CD8-positive, alpha-beta memory T cell (primary cell): ENCODE measurements around the gene THSD7A. TPM values are rescaled to one million over a fixed set of nuclear protein-coding genes. Genes with fewer than 3 reads are reported as not detected.
A peak's percentile ranks its signal among the peaks of the same experiment; 100 is the strongest.

Experiments
- CTCF ChIA-PET: fragments of 350-600 bp; sonication (Branson Sonifier 250); formaldehyde crosslinking; loops from one replicate; lab custom pipeline; 2021; ENCODE audit warnings: antibody characterized with exemption; lab: Charles Lee
- POLR2A ChIA-PET: fragments of 350-600 bp; sonication (Branson Sonifier 250); formaldehyde crosslinking; loops from one replicate; lab custom pipeline; 2021; ENCODE audit warnings: antibody characterized with exemption; lab: Charles Lee
- DNase-seq, 5 donors: peaks; one replicate each; pipeline versions ENCODE4 v3.0.0 to v3.0.0-alpha.2; 2020 to 2022; ENCODE audit warnings: mixed read lengths in 1 of 5
- H3K27ac ChIP-seq: one replicate; pipeline ENCODE4 v1.7.0; 2013; ENCODE audit warnings: low read depth, mild to moderate bottlenecking, low read length, moderate library complexity
- H3K27me3 ChIP-seq: 2 replicates; pipeline ENCODE4 v1.7.0; 2013; ENCODE audit warnings: low read length, mild to moderate bottlenecking; ENCODE audit not compliant: insufficient read depth, poor library complexity, severe bottlenecking
- H3K36me3 ChIP-seq: 2 replicates; pipeline ENCODE4 v1.7.0; 2013; ENCODE audit warnings: mild to moderate bottlenecking, low read length, moderate library complexity; ENCODE audit not compliant: insufficient read depth
- H3K4me1 ChIP-seq: 2 replicates; pipeline ENCODE4 v1.7.0; 2013; ENCODE audit warnings: mild to moderate bottlenecking, low read length, moderate library complexity; ENCODE audit not compliant: insufficient read depth
- H3K4me3 ChIP-seq: 2 replicates; pipeline ENCODE4 v1.7.0; 2013; ENCODE audit warnings: mild to moderate bottlenecking, low read length
- H3K9me3 ChIP-seq: 2 replicates; pipeline ENCODE4 v1.7.0; 2013; ENCODE audit warnings: mild to moderate bottlenecking, low read length
- H3K27ac Mint-ChIP-seq, 8 donors: one replicate each; pipeline ENCODE4 v1.8.0; 2020 to 2021; ENCODE audit warnings: mixed read lengths in 8 of 8, mild to moderate bottlenecking in 6 of 8, inconsistent platforms in 3 of 8, moderate library complexity in 3 of 8
- H3K27me3 Mint-ChIP-seq, 2 donors: one replicate each; pipeline ENCODE4 v1.8.0; 2020 to 2021; ENCODE audit warnings: mixed read lengths in 2 of 2, mild to moderate bottlenecking in 1 of 2, moderate library complexity in 1 of 2
- H3K36me3 Mint-ChIP-seq, 3 donors: one replicate each; pipeline ENCODE4 v1.8.0; 2020 to 2021; ENCODE audit warnings: mixed read lengths in 3 of 3, inconsistent platforms in 1 of 3, mild to moderate bottlenecking in 1 of 3
- H3K4me1 Mint-ChIP-seq, 3 donors: one replicate each; pipeline ENCODE4 v1.8.0; 2020 to 2021; ENCODE audit warnings: mixed read lengths in 3 of 3, inconsistent platforms in 1 of 3, mild to moderate bottlenecking in 1 of 3
- H3K4me3 Mint-ChIP-seq, 7 donors: one replicate each; pipeline ENCODE4 v1.8.0; 2020 to 2021; ENCODE audit warnings: mixed read lengths in 7 of 7, mild to moderate bottlenecking in 6 of 7, moderate library complexity in 4 of 7, inconsistent platforms in 2 of 7
- H3K9me3 Mint-ChIP-seq, 5 donors: one replicate each; pipeline ENCODE4 v1.8.0; 2020 to 2022; ENCODE audit warnings: mixed read lengths in 5 of 5, mild to moderate bottlenecking in 3 of 5, moderate library complexity in 2 of 5, inconsistent platforms in 1 of 5
- polyA plus RNA-seq: library from polyadenylated mRNA; unstranded; fragments of 300-500 nt; fragmentation: Illumina TruSeq; gene quantifications from one replicate; pipeline ENCODE4 v1.2.3, GENCODE V29; 2021
- total RNA-seq, 2 experiments: library from RNA; stranded (reverse); gene quantifications; one replicate each; pipeline ENCODE4 v1.2.3, GENCODE V29; 2021

Gene THSD7A
- total and polyA plus RNA-seq, 3 experiments from 2014 or later, result not detected

- peaks cover 0 to 3% (median 0%) of the 10 kb centered on the region in 5 donors for H3K9me3 Mint-ChIP-seq
- no peaks in the 10 kb centered on the region for H3K27me3 Mint-ChIP-seq
- CTCF ChIA-PET, result no interaction called here
- no peaks in the 10 kb centered on the region for H3K27me3 ChIP-seq
- no peaks in the 10 kb centered on the region for H3K4me1 Mint-ChIP-seq
- H3K36me3 ChIP-seq, result no peaks in the 10 kb centered on the region
- POLR2A ChIA-PET, result no interaction called here
- H3K4me3 ChIP-seq, result no peak overlapping the region
- H3K4me1 ChIP-seq, result no peaks in the 10 kb centered on the region
- no peak overlapping the region for H3K27ac Mint-ChIP-seq
- no peaks in the 10 kb centered on the region for H3K36me3 Mint-ChIP-seq
- no peak overlapping the region for H3K4me3 Mint-ChIP-seq
- H3K9me3 ChIP-seq, result no peaks in the 10 kb centered on the region
- H3K27ac ChIP-seq, result no peak overlapping the region
- DNase-seq, result no peak
Measured at GRCh38 chr7:11743548-11743947, 88.5 kb downstream of the THSD7A start.

DNA sequence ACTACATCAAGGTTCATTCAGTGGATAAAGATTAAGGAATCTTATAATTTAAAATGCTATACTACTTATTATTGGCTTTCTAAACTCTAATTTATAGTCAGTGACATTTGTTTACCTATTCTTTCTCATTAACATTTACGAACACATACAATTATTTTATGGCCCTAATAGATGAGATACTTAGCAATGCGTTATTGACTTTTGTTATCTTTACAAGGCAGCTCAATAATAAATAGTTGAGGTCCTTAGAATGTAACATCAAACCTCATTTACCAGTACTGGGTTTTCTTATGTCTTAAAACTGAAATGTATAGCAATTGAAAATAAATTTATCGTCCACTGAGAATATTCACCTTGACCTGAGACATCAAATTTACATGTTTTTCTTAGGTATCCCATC, 89.0 kb downstream of the THSD7A start:
- Mint-ChIP-seq H3K9me3 (peaks cover 0 to 3% (median 0%) of the 10 kb centered on the region in 5 donors), H3K4me3 (no peak overlapping the region), H3K36me3 (no peaks in the 10 kb centered on the region), H3K27me3 (no peaks in the 10 kb centered on the region), H3K4me1 (no peaks in the 10 kb centered on the region), H3K27ac (peak overlapping the region in 1 of 8 donors; percentile 8)
- Histone ChIP-seq H3K36me3 (no peaks in the 10 kb centered on the region), H3K27me3 (no peaks in the 10 kb centered on the region), H3K4me3 (no peak overlapping the region), H3K9me3 (no peaks in the 10 kb centered on the region), H3K27ac (no peak overlapping the region), H3K4me1 (no peaks in the 10 kb centered on the region)
- DNase-seq, result no peak
- ChIA-PET CTCF (no interaction called here), POLR2A (no interaction called here)

- no peak overlapping the region for H3K4me3 Mint-ChIP-seq
- no peak overlapping the region for H3K4me3 ChIP-seq
- no peaks in the 10 kb centered on the region for H3K9me3 ChIP-seq
- no peaks in the 10 kb centered on the region for H3K27me3 ChIP-seq
- no peak for DNase-seq
- peaks cover 0 to 3% (median 0%) of the 10 kb centered on the region in 5 donors for H3K9me3 Mint-ChIP-seq
- no peaks in the 10 kb centered on the region for H3K27me3 Mint-ChIP-seq
- ChIA-PET CTCF (no interaction called here), POLR2A (no interaction called here)
- no peaks in the 10 kb centered on the region for H3K36me3 ChIP-seq
- H3K36me3 Mint-ChIP-seq, result no peaks in the 10 kb centered on the region
- H3K4me1 ChIP-seq, result no peaks in the 10 kb centered on the region
- H3K4me1 Mint-ChIP-seq, result no peaks in the 10 kb centered on the region
- no peak overlapping the region for H3K27ac Mint-ChIP-seq
- no peak overlapping the region for H3K27ac ChIP-seq
Measured at GRCh38 chr7:11742496-11742895, 89.5 kb downstream of the THSD7A start.

DNA sequence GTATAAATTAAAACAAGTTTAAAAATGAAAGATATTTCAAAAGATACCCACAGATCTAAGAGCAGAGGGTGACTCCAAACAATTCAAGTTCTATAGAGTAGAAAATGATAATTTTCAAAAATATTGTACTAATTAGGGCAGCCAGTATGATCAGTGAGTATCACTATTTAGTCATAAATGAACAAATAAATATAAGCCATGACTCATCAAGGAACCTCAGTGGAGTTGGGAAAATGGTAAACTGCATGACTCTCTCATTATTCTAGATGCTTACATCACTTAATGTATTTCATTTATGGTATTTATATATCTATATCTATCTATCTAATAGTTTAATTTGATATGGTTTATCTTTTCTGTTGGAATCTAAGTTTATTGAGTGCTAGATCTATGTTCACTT, 94.3 kb downstream of the THSD7A start:
- Mint-ChIP-seq H3K36me3 (no peaks in the 10 kb centered on the region), H3K9me3 (peaks cover 0 to 3% (median 0%) of the 10 kb centered on the region in 5 donors), H3K27ac (no peak overlapping the region), H3K27me3 (no peaks in the 10 kb centered on the region), H3K4me3 (no peak overlapping the region), H3K4me1 (no peaks in the 10 kb centered on the region)
- H3K4me3 ChIP-seq, result no peak overlapping the region
- CTCF ChIA-PET, result no interaction called here
- POLR2A ChIA-PET, result no interaction called here
- H3K27me3 ChIP-seq, result no peaks in the 10 kb centered on the region
- H3K36me3 ChIP-seq, result no peaks in the 10 kb centered on the region
- H3K4me1 ChIP-seq, result no peaks in the 10 kb centered on the region
- no peak for DNase-seq
- H3K9me3 ChIP-seq, result no peaks in the 10 kb centered on the region
- no peak overlapping the region for H3K27ac ChIP-seq

GRCh38 chr7:11732207-11732606, 99.8 kb downstream of the THSD7A start:
- Histone ChIP-seq H3K27ac (no peak overlapping the region), H3K27me3 (no peaks in the 10 kb centered on the region), H3K4me3 (no peak overlapping the region), H3K36me3 (no peaks in the 10 kb centered on the region), H3K4me1 (no peaks in the 10 kb centered on the region), H3K9me3 (no peaks in the 10 kb centered on the region)
- no peak for DNase-seq
- Mint-ChIP-seq H3K36me3 (no peaks in the 10 kb centered on the region), H3K9me3 (peaks cover 0 to 5% (median 0%) of the 10 kb centered on the region in 5 donors), H3K27ac (no peak overlapping the region), H3K4me3 (no peak overlapping the region), H3K4me1 (no peaks in the 10 kb centered on the region), H3K27me3 (no peaks in the 10 kb centered on the region)
- CTCF ChIA-PET, result no interaction called here
- POLR2A ChIA-PET, result no interaction called here

DNA sequence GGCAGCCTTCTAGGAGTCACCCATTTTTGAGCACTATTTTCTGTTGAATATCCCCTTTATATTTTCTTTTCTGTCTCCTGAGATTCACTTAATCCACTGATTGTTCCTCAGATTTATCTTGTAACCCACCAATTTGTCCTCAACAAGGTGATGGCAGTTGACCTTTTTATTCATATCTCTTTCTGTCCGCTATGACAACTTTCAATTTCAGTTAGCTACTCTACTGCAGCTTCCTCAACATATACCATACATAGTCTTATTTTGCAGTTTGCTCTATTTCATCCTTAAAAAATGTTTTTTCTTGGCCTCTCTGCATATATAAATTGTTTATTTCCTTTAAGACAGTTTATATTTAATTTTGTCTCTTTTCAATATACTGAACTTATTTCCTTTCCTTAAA, 101.3 kb downstream of the THSD7A start:
- no peak overlapping the region for H3K4me3 ChIP-seq
- no peak overlapping the region for H3K27ac ChIP-seq
- Mint-ChIP-seq H3K9me3 (peaks cover 0 to 5% (median 0%) of the 10 kb centered on the region in 5 donors), H3K27ac (no peak overlapping the region), H3K4me1 (no peaks in the 10 kb centered on the region), H3K4me3 (no peak overlapping the region), H3K36me3 (no peaks in the 10 kb centered on the region), H3K27me3 (no peaks in the 10 kb centered on the region)
- ChIA-PET POLR2A (no interaction called here), CTCF (no interaction called here)
- no peaks in the 10 kb centered on the region for H3K4me1 ChIP-seq
- no peaks in the 10 kb centered on the region for H3K36me3 ChIP-seq
- no peaks in the 10 kb centered on the region for H3K9me3 ChIP-seq
- H3K27me3 ChIP-seq, result no peaks in the 10 kb centered on the region
- no peak for DNase-seq

DNA sequence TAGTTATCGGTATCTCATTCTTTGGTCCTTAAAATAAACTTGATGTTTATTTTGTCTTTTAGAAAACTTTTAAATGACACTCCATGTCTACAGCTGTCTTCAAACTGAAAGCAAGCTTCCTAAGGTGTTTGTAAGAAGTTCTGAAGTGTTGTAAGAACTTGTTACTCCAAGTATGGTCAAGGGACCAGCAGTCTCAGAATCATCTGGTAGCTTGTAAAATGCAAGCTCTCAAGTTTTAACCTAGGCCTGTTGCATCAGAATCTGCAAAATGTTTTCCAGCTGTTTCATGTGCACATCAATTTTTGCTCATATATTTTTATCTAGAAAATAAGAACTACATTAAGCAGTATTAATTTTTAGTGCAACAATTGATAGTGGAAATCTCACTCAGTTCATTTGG, 104.1 kb downstream of the THSD7A start:
- ChIA-PET POLR2A (no interaction called here), CTCF (no interaction called here)
- no peaks in the 10 kb centered on the region for H3K9me3 ChIP-seq

GRCh38 chr7:11726794-11727155, 105.2 kb downstream of the THSD7A start:
- Histone ChIP-seq H3K4me3 (no peak overlapping the region), H3K27ac (no peak overlapping the region), H3K9me3 (no peaks in the 10 kb centered on the region), H3K36me3 (no peaks in the 10 kb centered on the region), H3K4me1 (no peaks in the 10 kb centered on the region), H3K27me3 (no peaks in the 10 kb centered on the region)
- Mint-ChIP-seq H3K27me3 (no peaks in the 10 kb centered on the region), H3K36me3 (no peaks in the 10 kb centered on the region), H3K4me1 (no peaks in the 10 kb centered on the region), H3K9me3 (peaks cover 0 to 5% (median 2%) of the 10 kb centered on the region in 5 donors), H3K4me3 (no peak overlapping the region), H3K27ac (no peak overlapping the region)
- ChIA-PET CTCF (no interaction called here), POLR2A (no interaction called here)
- no peak for DNase-seq

More for the DNA sequence above, 104.1 kb downstream of the THSD7A start:
- no peak overlapping the region for H3K4me3 Mint-ChIP-seq
- H3K27me3 Mint-ChIP-seq, result no peaks in the 10 kb centered on the region
- H3K27ac ChIP-seq, result no peak overlapping the region
- H3K9me3 Mint-ChIP-seq, result peaks cover 0 to 5% (median 0%) of the 10 kb centered on the region in 5 donors
- no peaks in the 10 kb centered on the region for H3K4me1 Mint-ChIP-seq
- H3K36me3 ChIP-seq, result no peaks in the 10 kb centered on the region
- no peak overlapping the region for H3K4me3 ChIP-seq
- H3K4me1 ChIP-seq, result no peaks in the 10 kb centered on the region
- H3K36me3 Mint-ChIP-seq, result no peaks in the 10 kb centered on the region
- DNase-seq, result no peak
- no peaks in the 10 kb centered on the region for H3K27me3 ChIP-seq
- no peak overlapping the region for H3K27ac Mint-ChIP-seq
